Nephron progenitor cell (in vitro differentiated cells): ENCODE results near the gene DOK7.
"Not testable (repeated sequence)": the region's sequence is repeated elsewhere in the genome, so short reads cannot be mapped to it uniquely, and the experiment has no call there.

Source experiments
- DNase-seq: peaks from one replicate; pipeline ENCODE4 v3.0.0; 2021
- H3K27ac Mint-ChIP-seq: 2 replicates; pipeline ENCODE4 v1.8.0; 2021; ENCODE audit warnings: mild to moderate bottlenecking, moderate library complexity, mixed read lengths
- H3K27me3 Mint-ChIP-seq: 2 replicates; pipeline ENCODE4 v1.8.0; 2021; ENCODE audit warnings: mild to moderate bottlenecking, low read depth, mixed read lengths; ENCODE audit not compliant: poor library complexity
- H3K36me3 Mint-ChIP-seq: 2 replicates; pipeline ENCODE4 v1.8.0; 2021; ENCODE audit warnings: low read depth, mixed read lengths
- H3K4me1 Mint-ChIP-seq: 2 replicates; pipeline ENCODE4 v1.8.0; 2021; ENCODE audit warnings: mixed read lengths
- H3K4me3 Mint-ChIP-seq: 2 replicates; pipeline ENCODE4 v1.8.0; 2021; ENCODE audit warnings: mild to moderate bottlenecking, moderate library complexity, mixed read lengths
- H3K9me3 Mint-ChIP-seq: 2 replicates; pipeline ENCODE4 v1.8.0; 2021; ENCODE audit warnings: mild to moderate bottlenecking, moderate library complexity, mixed read lengths
- CTCF ChIP-seq: fragments of 200-600 bp; sonication (generic); IDR thresholded peaks from 2 replicates; pipeline ENCODE4 v1.5.0; 2021; ENCODE audit warnings: antibody characterized with exemption

Gene DOK7

GRCh38 chr4:3502941-3503936 is 40.1 kb downstream of the DOK7 start:
- Mint-ChIP-seq H3K4me1 (no peaks in the 10 kb centered on the region), H3K9me3 (no peaks in the 10 kb centered on the region), H3K4me3 (no peak overlapping the region), H3K36me3 (peaks cover 31% of the 10 kb centered on the region), H3K27ac (no peak overlapping the region), H3K27me3 (no peaks in the 10 kb centered on the region)
- no peak for DNase-seq
- TF ChIP-seq CTCF = no peak

GRCh38 chr4:3505231-3505630 is 42.1 kb downstream of the DOK7 start:
- no peak for TF ChIP-seq CTCF
- DNase-seq = no peak
- Mint-ChIP-seq H3K27ac (no peak overlapping the region), H3K27me3 (no peaks in the 10 kb centered on the region), H3K4me1 (no peaks in the 10 kb centered on the region), H3K36me3 (peaks cover 45% of the 10 kb centered on the region), H3K4me3 (no peak overlapping the region), H3K9me3 (no peaks in the 10 kb centered on the region)

- H3K4me3 Mint-ChIP-seq = no peak overlapping the region
- no peak for DNase-seq
- H3K36me3 Mint-ChIP-seq = peaks cover 76% of the 10 kb centered on the region
- no peaks in the 10 kb centered on the region for H3K27me3 Mint-ChIP-seq
- no peak for TF ChIP-seq CTCF
- no peaks in the 10 kb centered on the region for H3K4me1 Mint-ChIP-seq
- H3K27ac Mint-ChIP-seq = no peak overlapping the region
- H3K9me3 Mint-ChIP-seq = no peaks in the 10 kb centered on the region
These were observed 45.4 kb downstream of the DOK7 start for GRCh38 chr4:3508542-3508941.

- TF ChIP-seq CTCF = no peak
- no peak for DNase-seq
- H3K27ac Mint-ChIP-seq = no peak overlapping the region
- H3K36me3 Mint-ChIP-seq = peaks cover 81% of the 10 kb centered on the region
- H3K4me3 Mint-ChIP-seq = no peak overlapping the region
- H3K27me3 Mint-ChIP-seq = peaks cover 2% of the 10 kb centered on the region
- H3K9me3 Mint-ChIP-seq = no peaks in the 10 kb centered on the region
- H3K4me1 Mint-ChIP-seq = peaks cover under 1% of the 10 kb centered on the region
These were observed 47.4 kb downstream of the DOK7 start for GRCh38 chr4:3510481-3510880.

GRCh38 chr4:3511187-3511586 is 48.1 kb downstream of the DOK7 start:
- TF ChIP-seq CTCF = no peak
- peaks cover 4% of the 10 kb centered on the region for H3K27me3 Mint-ChIP-seq
- no peak for DNase-seq
- peaks cover 82% of the 10 kb centered on the region for H3K36me3 Mint-ChIP-seq
- no peaks in the 10 kb centered on the region for H3K9me3 Mint-ChIP-seq
- no peak overlapping the region for H3K27ac Mint-ChIP-seq
- H3K4me1 Mint-ChIP-seq = peaks cover 6% of the 10 kb centered on the region
- H3K4me3 Mint-ChIP-seq = no peak overlapping the region

GRCh38 chr4:3511601-3512000 is 48.5 kb downstream of the DOK7 start:
- H3K9me3 Mint-ChIP-seq, H3K4me3 Mint-ChIP-seq, H3K27ac Mint-ChIP-seq, DNase-seq, H3K4me1 Mint-ChIP-seq, H3K27me3 Mint-ChIP-seq: not testable (repeated sequence)
- peaks cover 81% of the 10 kb centered on the region for H3K36me3 Mint-ChIP-seq
